Stomach (tissue), 9 donors: ENCODE measurements around the gene HNRNPAB. TPM values are rescaled to one million over a fixed set of nuclear protein-coding genes. Genes with fewer than 3 reads are reported as not detected.
A peak's percentile ranks its signal among the peaks of the same experiment; 100 is the strongest.

Experiments
- DNase-seq, 2 donors: peaks; one replicate each; pipeline versions ENCODE4 v3.0.0 to v3.0.0-alpha.2; 2013 to 2019
- H3K27ac ChIP-seq, 5 donors: fragments of 200-600 bp in 4 of 5; sonication (generic) in 4 of 5; one replicate each; pipeline ENCODE4 v1.5.1; 2013 to 2019; ENCODE audit warnings: mild to moderate bottlenecking in 1 of 5, moderate library complexity in 1 of 5
- H3K27me3 ChIP-seq, 3 donors: fragments of 200-600 bp; sonication (generic); one replicate each; pipeline ENCODE4 v1.5.1; 2017 to 2019; ENCODE audit warnings: mixed run types in 1 of 3
- H3K36me3 ChIP-seq, 4 donors: fragments of 200-600 bp; sonication (generic); 1 replicate in 3 of 4; 2 replicates in 1 of 4; pipeline ENCODE4 v1.5.1; 2016 to 2019
- H3K4me1 ChIP-seq, 4 donors: fragments of 200-600 bp; sonication (generic); one replicate each; pipeline ENCODE4 v1.5.1; 2016 to 2019
- H3K4me3 ChIP-seq, 4 donors: fragments of 200-600 bp; sonication (generic) in 3 of 4; one replicate each; pipeline ENCODE4 v1.5.1; 2016 to 2019; ENCODE audit warnings: mild to moderate bottlenecking in 1 of 4
- H3K9me3 ChIP-seq, 4 donors: fragments of 200-600 bp; sonication (generic); one replicate each; pipeline ENCODE4 v1.5.1; 2016 to 2019
- CTCF ChIP-seq, 7 experiments: fragments of 450-650 bp in 4 of 7; fragments of 200-600 bp in 3 of 7; sonication (generic) in 3 of 7; IDR thresholded peaks; one replicate each; pipeline ENCODE4 v1.5.1; 2016 to 2019; ENCODE audit warnings: antibody characterized with exemption in 7 of 7, control low read depth in 2 of 7, mild to moderate bottlenecking in 1 of 7
- EP300 ChIP-seq: sonication (generic); formaldehyde crosslinking; IDR thresholded peaks from one replicate; pipeline ENCODE4 v1.6.1; 2017; ENCODE audit warnings: antibody characterized with exemption
- POLR2A ChIP-seq, 4 donors: fragments of 450-650 bp; IDR thresholded peaks; one replicate each; pipeline ENCODE4 v1.6.1; 2016; ENCODE audit warnings: antibody characterized with exemption in 4 of 4, control low read depth in 2 of 4, mild to moderate bottlenecking in 1 of 4, moderate library complexity in 1 of 4
- POLR2AphosphoS5 ChIP-seq, 3 donors: sonication (generic); formaldehyde crosslinking; IDR thresholded peaks; one replicate each; pipeline ENCODE4 v1.6.1; 2016; ENCODE audit warnings: antibody characterized with exemption in 3 of 3
- WGBS, 5 donors: extraction: QIAGEN DNeasy Blood & Tissue Kit in 3 of 5; methylation state at CpG; one replicate each; pipeline versions ENCODE4 v1.1.5 to v1.1.7; 2013 to 2018; 5-methylcytosine and 5-hydroxymethylcytosine counted together
- intact Hi-C: fragments of 100-400 bp; cut with DNase I; formaldehyde crosslinking; loops from one replicate; pipeline ENCODE4 v1.15.1; 2023; ENCODE audit warnings: low total_unique reads
- polyA plus RNA-seq, 3 donors: library from polyadenylated mRNA; stranded (reverse); fragments of 200-250 nt; gene quantifications; one replicate each; pipeline ENCODE4 v1.2.3, GENCODE V29; 2013
- total RNA-seq, 5 donors: library from RNA; depleted of rRNA; stranded (reverse); fragments of >200 nt; gene quantifications; one replicate each; pipeline versions ENCODE4 v1.1.0 to v1.2.3, GENCODE V29; 2014 to 2016
- donor health status: healthy with polysubstance abuse.
- donor health status: Bipolar disorder and iron deficiency.
- donor health status: healthy.

The HNRNPAB gene
- total and polyA plus RNA-seq, 8 donors, result 25.1 to 327 (median 116) TPM

- TF ChIP-seq POLR2AphosphoS5 (IDR thresholded peaks at IDR 0.05) (no peak), EP300 (no peak), CTCF (IDR thresholded peaks at IDR 0.05) (no peak), POLR2A (IDR thresholded peaks at IDR 0.05) (no peak)
- peaks cover 0 to 44% (median 21%) of the 10 kb centered on the region in 4 donors for H3K4me1 ChIP-seq
Observed at GRCh38 chr5:178240341-178240741, 36.0 kb downstream of the HNRNPAB start.

GRCh38 chr5:178240766-178241165 lies 36.4 kb downstream of the HNRNPAB start:
- peaks cover 0 to 44% (median 21%) of the 10 kb centered on the region in 4 donors for H3K4me1 ChIP-seq
- no peak overlapping the region for H3K4me3 ChIP-seq
- no peaks in the 10 kb centered on the region for H3K27me3 ChIP-seq
- no peak for TF ChIP-seq EP300
- no peak for TF ChIP-seq POLR2A (IDR thresholded peaks at IDR 0.05)
- TF ChIP-seq CTCF (IDR thresholded peaks at IDR 0.05), result no peak
- TF ChIP-seq POLR2AphosphoS5 (IDR thresholded peaks at IDR 0.05), result no peak
- peak overlapping the region in 4 of 5 donors; percentile 37 to 77 (median 64) for H3K27ac ChIP-seq
- H3K9me3 ChIP-seq, result no peaks in the 10 kb centered on the region
- DNase-seq, result no peak
- intact Hi-C loops, result no loop called here
- no peaks in the 10 kb centered on the region for H3K36me3 ChIP-seq
- 73 to 91% (median 78%) methylated on average over 9 of the region's 9 CpGs for WGBS, 5 donors

More at GRCh38 chr5:178240341-178240741, 36.0 kb downstream of the HNRNPAB start:
- no peak overlapping the region for H3K4me3 ChIP-seq
- peak overlapping the region; percentile 11 to 77 (median 52) for H3K27ac ChIP-seq
- WGBS, 5 donors, result 84 to 95% (median 88%) methylated on average over 15 to 19 of the region's 19 CpGs
- DNase-seq, result no peak
- no peaks in the 10 kb centered on the region for H3K9me3 ChIP-seq
- intact Hi-C loops, result no loop called here
- no peaks in the 10 kb centered on the region for H3K27me3 ChIP-seq
- H3K36me3 ChIP-seq, result no peaks in the 10 kb centered on the region

GRCh38 chr5:178241231-178241663 lies 36.9 kb downstream of the HNRNPAB start:
- WGBS, 5 donors, result 45 to 83% (median 63%) methylated on average over 7 to 8 of the region's 8 CpGs
- intact Hi-C loops, result no loop called here
- H3K9me3 ChIP-seq, result no peaks in the 10 kb centered on the region
- TF ChIP-seq EP300, result no peak
- TF ChIP-seq POLR2AphosphoS5 (IDR thresholded peaks at IDR 0.05), result no peak
- TF ChIP-seq POLR2A (IDR thresholded peaks at IDR 0.05), result no peak
- no peaks in the 10 kb centered on the region for H3K36me3 ChIP-seq
- H3K4me3 ChIP-seq, result no peak overlapping the region
- peaks cover 0 to 40% (median 17%) of the 10 kb centered on the region in 4 donors for H3K4me1 ChIP-seq
- no peaks in the 10 kb centered on the region for H3K27me3 ChIP-seq
- peak overlapping the region in 3 of 5 donors; percentile 29 to 77 (median 77) for H3K27ac ChIP-seq
- peak in 1 of 2 donors; percentile 38 for DNase-seq

GRCh38 chr5:178241688-178242231 lies 37.4 kb downstream of the HNRNPAB start:
- H3K27ac ChIP-seq, result peak overlapping the region in 3 of 5 donors; percentile 29 to 77 (median 77)
- H3K4me3 ChIP-seq, result no peak overlapping the region

More at GRCh38 chr5:178241688-178242231, 37.4 kb downstream of the HNRNPAB start:
- Histone ChIP-seq H3K27me3 (no peaks in the 10 kb centered on the region), H3K36me3 (no peaks in the 10 kb centered on the region), H3K9me3 (no peaks in the 10 kb centered on the region), H3K4me1 (peaks cover 0 to 35% (median 12%) of the 10 kb centered on the region in 4 donors)
- intact Hi-C loops, result no loop called here
- DNase-seq, result no peak
- TF ChIP-seq POLR2AphosphoS5 (IDR thresholded peaks at IDR 0.05) (no peak), POLR2A (IDR thresholded peaks at IDR 0.05) (no peak), CTCF (IDR thresholded peaks at IDR 0.05) (no peak), EP300 (no peak)
- WGBS, 5 donors, result 80 to 86% (median 83%) methylated on average over 8 to 15 of the region's 15 CpGs
